SK-N-SH treated with all-trans-retinoic acid at 6 μM for 48 hours (cell line): ENCODE results near the gene OSCP1.

Source experiments
- ARNTL ChIP-seq: fragments of 450-650 bp; formaldehyde crosslinking; IDR thresholded peaks from 2 replicates; pipeline ENCODE4 v1.5.0; 2020; ENCODE audit warnings: low read depth, mild to moderate bottlenecking, moderate library complexity, borderline replicate concordance
- ISL1 ChIP-seq: fragments of 250-450 bp; sonication (Bioruptor Pico); IDR thresholded peaks from 2 replicates; pipeline ENCODE4 v2.1.2; 2022; ENCODE audit warnings: mild to moderate bottlenecking, moderate library complexity
- PATZ1 ChIP-seq: fragments of 250-450 bp; sonication (Bioruptor Pico); IDR thresholded peaks from 2 replicates; pipeline ENCODE4 v1.8.0; 2020; ENCODE audit warnings: mild to moderate bottlenecking, moderate library complexity, borderline replicate concordance
- POU6F1 ChIP-seq: fragments of 250-450 bp; sonication (Bioruptor Pico); IDR thresholded peaks from 2 replicates; pipeline ENCODE4 v1.8.0; 2021; ENCODE audit warnings: low read depth, mild to moderate bottlenecking, moderate library complexity, borderline replicate concordance
- PPARA ChIP-seq: fragments of 250-450 bp; sonication (Bioruptor Pico); IDR thresholded peaks from 2 replicates; pipeline ENCODE4 v1.5.0; 2020; ENCODE audit warnings: mild to moderate bottlenecking, borderline replicate concordance
- RARB ChIP-seq: fragments of 250-450 bp; sonication (Bioruptor Pico); IDR thresholded peaks from 2 replicates; pipeline ENCODE4 v1.8.0; 2021; ENCODE audit warnings: mild to moderate bottlenecking, moderate library complexity
- TCF4 ChIP-seq: fragments of 250-450 bp; sonication (Bioruptor Pico); IDR thresholded peaks from 2 replicates; pipeline ENCODE4 v1.8.0; 2021; ENCODE audit warnings: mild to moderate bottlenecking, moderate library complexity, borderline replicate concordance
- ZFP30 ChIP-seq: fragments of 450-650 bp; formaldehyde crosslinking; IDR thresholded peaks from 2 replicates; pipeline ENCODE4 v1.5.0; 2022; ENCODE audit warnings: mild to moderate bottlenecking, moderate library complexity
- ZNF565 ChIP-seq: fragments of 450-650 bp; formaldehyde crosslinking; conservative IDR thresholded peaks from 2 replicates; pipeline ENCODE4 v1.5.0; 2020; ENCODE audit warnings: low read depth, mild to moderate bottlenecking, moderate library complexity
- ZNF70 ChIP-seq: fragments of 450-650 bp; formaldehyde crosslinking; IDR thresholded peaks from 2 replicates; pipeline ENCODE4 v1.5.0; 2020; ENCODE audit warnings: mild to moderate bottlenecking, moderate library complexity
- ZNF8 ChIP-seq: fragments of 450-650 bp; formaldehyde crosslinking; IDR thresholded peaks from 2 replicates; pipeline ENCODE4 v1.5.0; 2020; ENCODE audit warnings: mild to moderate bottlenecking, moderate library complexity

- TF ChIP-seq RARB (CRISPR knock-in tag) (no peak), ZNF70 (CRISPR knock-in tag) (no peak), ARNTL (CRISPR knock-in tag) (no peak), PPARA (CRISPR knock-in tag) (no peak), TCF4 (CRISPR knock-in tag) (no peak), ISL1 (CRISPR knock-in tag) (no peak), PATZ1 (CRISPR knock-in tag) (no peak), ZNF565 (CRISPR knock-in tag) (no peak), ZFP30 (CRISPR knock-in tag) (no peak), POU6F1 (no peak), ZNF8 (CRISPR knock-in tag) (no peak)
Observed at GRCh38 chr1:36381405-36381804, 68.8 kb downstream of the OSCP1 start.
